C4-2B (cell line): Measurements from ENCODE around the gene FAM98B.

Source experiments
- CTCF ChIP-seq: fragments of 450-650 bp; conservative IDR thresholded peaks from 2 replicates; pipeline ENCODE4 v1.5.1; 2017; ENCODE audit warnings: mild to moderate bottlenecking
- ZFX ChIP-seq: fragments of 450-650 bp; IDR thresholded peaks from 2 replicates; pipeline ENCODE4 v1.6.1; 2017

GRCh38 chr15:38414357-38414756 lies 39.6 kb upstream of the FAM98B start:
- peak; percentile 77 for TF ChIP-seq CTCF
- no peak for TF ChIP-seq ZFX
